GM21381 (cell line): ENCODE data around the gene PARP9.
"Not testable (repeated sequence)": the region's sequence is repeated elsewhere in the genome, so short reads cannot be mapped to it uniquely, and the experiment has no call there.

Experiments used
- ATAC-seq: cut with Tn5 transposase; IDR thresholded peaks from one replicate; pipeline ENCODE4 v1.9.1; 2021; ENCODE audit warnings: mild to moderate bottlenecking, moderate library complexity; ENCODE audit not compliant: unreplicated experiment

PARP9 gene

GRCh38 chr3:122576174-122576940 is 12.3 kb upstream of the PARP9 start:
- peak; percentile 81 for ATAC-seq

- ATAC-seq, result no peak
Observed at GRCh38 chr3:122572940-122573412, 8.9 kb upstream of the PARP9 start.

- ATAC-seq, result no peak
Observed at GRCh38 chr3:122568755-122569154, 4.7 kb upstream of the PARP9 start.

- not testable (repeated sequence) for ATAC-seq
Observed at GRCh38 chr3:122568131-122568530, 4.0 kb upstream of the PARP9 start.

GRCh38 chr3:122563717-122564025 is 429 bp downstream of the PARP9 start:
- peak; percentile 10 for ATAC-seq

- no peak for ATAC-seq
Observed at GRCh38 chr3:122562923-122563716, 980 bp downstream of the PARP9 start.

- ATAC-seq, result no peak
Observed at GRCh38 chr3:122560680-122561079, 3.4 kb downstream of the PARP9 start.

GRCh38 chr3:122559906-122560305 is 4.2 kb downstream of the PARP9 start:
- no peak for ATAC-seq

- ATAC-seq, result no peak
Observed at GRCh38 chr3:122558605-122559004, 5.5 kb downstream of the PARP9 start.

GRCh38 chr3:122557356-122557755 is 6.7 kb downstream of the PARP9 start:
- no peak for ATAC-seq

GRCh38 chr3:122555275-122556071 is 8.6 kb downstream of the PARP9 start:
- no peak for ATAC-seq

- no peak for ATAC-seq
Observed at GRCh38 chr3:122553171-122553570, 10.9 kb downstream of the PARP9 start.

GRCh38 chr3:122548619-122549018 is 15.5 kb downstream of the PARP9 start:
- ATAC-seq, result no peak

GRCh38 chr3:122548076-122548475 is 16.0 kb downstream of the PARP9 start:
- ATAC-seq, result no peak

- no peak for ATAC-seq
Observed at GRCh38 chr3:122546151-122546550, 17.9 kb downstream of the PARP9 start.

GRCh38 chr3:122538956-122539490 is 25.1 kb downstream of the PARP9 start:
- no peak for ATAC-seq

- no peak for ATAC-seq
Observed at GRCh38 chr3:122536632-122537001, 27.5 kb downstream of the PARP9 start.

- ATAC-seq, result no peak
Observed at GRCh38 chr3:122535964-122536631, 28.0 kb downstream of the PARP9 start.

- peak; percentile 99 for ATAC-seq
Observed at GRCh38 chr3:122533931-122534334, 30.2 kb downstream of the PARP9 start.

- no peak for ATAC-seq
Observed at GRCh38 chr3:122533480-122533879, 30.6 kb downstream of the PARP9 start.

GRCh38 chr3:122530164-122530563 is 33.9 kb downstream of the PARP9 start:
- ATAC-seq, result no peak
